GM19452 (cell line): Measurements from ENCODE around the gene REC8.
"Not testable (repeated sequence)": the region's sequence is repeated elsewhere in the genome, so short reads cannot be mapped to it uniquely, and the experiment has no call there.

Source experiments
- ATAC-seq: cut with Tn5 transposase; IDR thresholded peaks from one replicate; pipeline ENCODE4 v1.9.1; 2021; ENCODE audit not compliant: unreplicated experiment

REC8 gene

DNA sequence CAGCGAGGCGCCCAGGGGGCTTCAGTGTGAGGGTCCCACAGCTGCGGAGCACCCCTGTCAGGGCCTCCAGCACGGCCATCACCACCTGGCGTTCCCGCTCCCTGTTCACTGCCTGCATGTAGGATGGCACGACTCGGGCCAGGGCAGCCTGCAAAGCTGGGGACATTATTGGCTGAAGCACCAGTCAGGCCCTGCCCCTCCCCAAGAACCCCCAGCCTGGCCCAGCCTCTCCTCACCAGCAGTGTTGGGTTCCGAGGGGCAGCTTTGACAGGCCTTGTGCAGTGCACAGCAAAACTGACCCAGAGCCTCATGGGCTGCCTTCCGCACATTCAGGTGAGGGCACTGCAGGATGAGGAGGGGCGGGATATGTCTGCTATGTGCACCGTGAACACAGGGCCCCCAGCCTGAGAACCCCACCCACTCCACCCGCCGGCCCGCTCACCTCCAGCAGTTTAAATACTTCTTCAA is 11.2 kb downstream of the REC8 start:
- ATAC-seq, result no peak

DNA sequence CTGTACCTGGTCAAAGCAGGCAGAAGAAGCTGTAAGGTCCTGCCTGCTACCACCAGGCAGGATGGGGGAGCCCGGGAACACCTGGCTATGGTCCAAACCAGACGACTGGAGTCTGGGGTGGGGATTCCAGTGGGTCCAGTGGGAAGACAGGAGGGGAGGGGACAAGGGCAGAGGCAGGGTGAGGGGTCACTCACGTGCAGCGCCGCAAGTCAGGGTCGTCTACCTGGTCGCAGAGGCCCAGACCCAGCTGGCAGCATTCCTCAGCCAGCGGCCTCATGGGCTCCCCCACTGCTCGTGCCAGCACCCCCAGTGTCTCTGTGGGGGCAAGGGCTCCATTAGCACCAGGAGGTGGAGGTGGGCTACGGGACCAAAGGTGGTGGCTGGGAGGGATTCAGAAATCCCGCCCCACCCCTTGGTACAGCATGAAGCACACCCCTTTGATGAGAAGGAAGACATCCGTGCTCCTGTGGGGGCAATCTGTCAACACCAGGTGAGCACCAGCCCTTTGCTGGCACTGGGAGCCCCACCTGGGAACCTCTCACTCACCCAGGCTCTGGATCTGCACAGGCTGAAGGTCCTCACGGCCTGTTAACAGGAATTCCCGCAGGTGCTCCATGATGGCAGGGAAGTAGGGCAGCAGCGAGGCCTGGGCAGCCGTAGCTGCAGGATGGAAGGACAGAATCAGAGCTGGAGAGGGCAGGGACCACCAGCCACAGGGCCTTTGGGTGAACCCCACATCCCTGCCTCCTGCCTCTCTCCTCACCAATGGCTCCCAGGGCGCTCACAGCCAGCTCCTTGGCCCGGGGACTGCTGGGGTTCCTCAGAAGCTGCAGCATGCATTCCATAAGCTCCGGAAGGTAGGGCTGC is 12.5 kb downstream of the REC8 start:
- no peak for ATAC-seq

DNA sequence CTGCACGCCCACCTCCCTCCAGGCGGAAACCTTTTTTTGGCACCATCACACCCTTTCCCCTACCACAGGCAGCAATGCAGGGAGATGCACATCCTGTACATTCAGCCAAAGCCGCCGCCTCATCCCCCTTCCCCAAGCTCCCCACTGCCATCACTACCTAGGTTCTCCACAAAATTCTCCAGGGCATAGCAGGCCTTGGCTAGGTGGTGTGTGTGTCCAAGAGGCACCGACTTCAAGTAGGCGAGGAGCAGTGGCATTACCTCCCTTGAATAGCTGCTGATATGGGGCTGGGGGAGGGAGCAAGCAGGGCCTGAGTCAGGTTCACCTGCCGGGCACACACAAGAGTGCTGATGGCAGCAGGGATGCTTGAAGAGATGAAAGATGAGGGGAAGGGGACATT is 13.1 kb downstream of the REC8 start:
- ATAC-seq, result no peak

DNA sequence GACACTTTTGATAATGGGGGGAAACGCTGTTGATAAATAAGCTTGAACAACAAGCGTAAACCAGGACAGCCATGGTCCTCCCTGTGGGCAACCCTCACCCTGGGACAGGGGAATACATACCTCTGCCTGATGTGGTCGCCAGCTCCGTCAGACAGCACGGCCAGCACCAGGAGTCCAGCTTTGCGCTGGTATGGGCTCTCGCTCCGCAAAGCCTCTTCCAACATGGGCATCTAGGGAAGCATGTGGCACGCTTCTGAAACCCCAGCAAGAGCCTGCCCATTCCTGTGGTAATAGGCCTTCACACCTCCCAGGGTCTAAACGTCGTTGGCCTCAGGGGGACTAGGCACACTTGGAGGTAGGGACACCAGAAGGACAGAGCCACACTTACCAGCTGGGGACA is 13.9 kb downstream of the REC8 start:
- no peak for ATAC-seq

DNA sequence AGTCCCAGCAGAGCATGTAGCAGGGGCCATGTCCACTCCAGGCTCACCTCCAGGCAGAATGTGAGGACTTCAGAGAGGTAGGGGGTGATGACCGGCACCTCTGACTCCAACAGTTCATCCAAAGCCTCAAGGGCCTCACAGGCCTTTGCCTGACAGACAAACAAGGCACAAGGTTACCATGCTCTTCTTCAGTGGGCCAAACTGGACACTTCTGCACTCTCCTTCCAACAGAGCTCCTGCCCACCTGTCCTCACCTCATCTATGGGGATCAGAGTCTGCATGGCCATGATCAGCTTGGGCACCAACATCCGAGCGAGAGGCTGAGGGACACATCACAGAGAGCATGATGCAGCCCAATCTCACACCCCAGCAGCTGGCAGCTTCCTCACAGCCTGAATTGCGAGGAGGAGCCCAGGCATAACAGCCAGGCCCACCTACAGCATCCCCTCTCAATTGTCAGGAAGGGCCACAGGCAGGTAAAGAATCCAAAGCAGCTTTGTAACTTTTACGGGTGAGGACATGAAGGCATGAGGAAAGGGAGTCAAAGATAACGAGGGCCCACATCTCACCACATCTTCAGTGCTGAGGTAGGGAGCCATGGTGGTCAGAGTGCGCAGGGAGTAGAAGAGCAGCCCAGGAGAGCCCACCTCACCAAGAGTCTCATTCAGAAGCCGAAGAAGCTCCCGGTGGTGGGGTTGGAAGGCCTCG is 15.1 kb downstream of the REC8 start:
- ATAC-seq, result no peak

DNA sequence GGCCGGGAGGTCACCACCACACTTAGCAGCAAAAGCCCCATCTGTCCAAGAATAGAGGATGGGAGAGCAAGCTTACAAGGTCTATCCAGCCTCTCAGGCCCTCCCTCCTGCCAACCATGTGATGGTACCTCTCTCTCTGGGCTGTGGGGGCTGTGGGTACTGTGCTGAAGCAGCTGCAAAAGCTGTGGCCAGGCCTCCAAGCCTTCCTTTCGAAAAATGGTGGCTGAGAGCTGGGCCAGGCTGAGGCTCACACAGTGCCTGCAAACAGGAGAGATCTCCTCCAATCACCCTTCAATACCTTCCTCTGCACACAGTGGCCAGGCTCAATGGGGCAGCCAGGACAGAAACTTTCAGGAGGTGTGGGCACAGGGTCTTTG is 15.6 kb downstream of the REC8 start:
- no peak for ATAC-seq

DNA sequence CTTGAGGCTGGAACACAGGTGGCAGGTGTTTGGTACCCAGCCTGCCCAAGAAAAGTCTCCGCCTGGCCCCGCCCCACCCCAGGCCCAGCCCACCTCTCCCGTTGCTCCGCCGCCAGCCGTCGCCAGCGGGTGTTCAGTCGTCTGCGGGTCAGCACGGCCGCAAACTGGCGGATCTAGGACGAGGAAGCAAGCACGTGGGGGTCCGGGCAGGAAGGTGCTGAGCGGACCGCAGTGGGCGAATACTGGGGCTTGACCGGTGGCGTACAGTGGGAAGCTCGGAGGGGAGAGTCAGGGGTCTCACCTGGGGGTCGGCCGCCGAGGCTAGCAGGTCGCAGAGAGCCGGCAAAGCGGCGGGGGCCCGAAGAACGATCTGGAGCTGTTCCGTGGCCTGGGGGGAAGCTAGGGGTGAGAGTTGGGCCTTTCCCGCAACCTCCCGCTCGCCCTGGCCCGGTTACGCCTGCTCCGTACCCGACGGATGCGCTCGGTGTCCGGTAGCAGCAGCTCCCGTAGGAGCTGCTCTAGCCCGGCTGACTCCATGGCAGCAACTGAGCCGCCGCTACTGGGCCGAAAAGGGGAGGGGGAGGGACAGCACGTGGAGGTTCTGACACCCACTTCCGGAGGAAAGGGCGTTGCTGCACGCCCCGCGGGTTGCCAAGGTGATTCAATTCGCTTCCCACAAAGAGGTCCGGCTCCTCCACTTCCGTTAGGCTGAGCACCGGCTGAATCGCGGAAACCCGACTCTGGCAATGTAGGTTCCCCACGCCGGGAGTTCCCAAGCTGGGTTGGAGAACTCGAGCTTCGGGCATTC is 16.6 kb downstream of the REC8 start, which contains the start of gene IPO4:
TSS of gene IPO4 (minus strand) at position 566 of the 808 bp plus-strand sequence. CDS start at position 537, 29 bp downstream.
- peak; percentile 84 for ATAC-seq

DNA sequence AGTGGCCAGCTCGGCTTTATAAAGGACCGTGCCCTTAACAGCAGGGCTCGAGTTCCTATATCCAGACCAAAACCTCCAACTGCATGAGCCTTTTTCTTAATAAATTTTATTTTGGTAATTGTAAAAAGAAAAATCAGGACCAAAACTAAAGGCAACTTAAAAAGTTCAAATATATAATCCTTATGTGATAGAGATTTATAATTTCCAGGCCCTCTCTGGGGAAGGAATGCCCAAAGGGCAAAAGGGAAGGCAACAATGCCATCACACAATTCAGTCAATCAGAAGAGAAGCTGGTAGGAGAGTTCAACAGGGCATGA is 17.1 kb downstream of the REC8 start:
- ATAC-seq, result no peak

DNA sequence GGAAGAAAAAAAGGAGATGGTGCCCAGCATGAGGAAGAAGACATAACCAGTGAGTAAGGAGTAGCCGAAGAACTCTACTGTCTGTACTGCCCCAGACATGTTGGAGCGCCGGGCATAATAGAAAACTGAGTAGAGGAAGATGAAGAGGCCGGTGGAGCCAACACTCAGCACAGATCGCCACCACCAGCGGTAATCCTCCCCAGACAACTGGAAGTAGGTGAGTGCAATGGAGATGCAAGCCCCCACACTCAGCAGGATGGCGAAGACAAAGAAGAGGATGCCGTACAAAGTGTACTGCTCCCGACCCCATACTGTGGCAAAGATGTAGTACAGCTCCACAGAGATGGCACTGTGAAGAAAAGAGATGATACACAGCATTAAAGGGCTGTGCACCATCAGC is 17.6 kb downstream of the REC8 start:
- ATAC-seq, result no peak

DNA sequence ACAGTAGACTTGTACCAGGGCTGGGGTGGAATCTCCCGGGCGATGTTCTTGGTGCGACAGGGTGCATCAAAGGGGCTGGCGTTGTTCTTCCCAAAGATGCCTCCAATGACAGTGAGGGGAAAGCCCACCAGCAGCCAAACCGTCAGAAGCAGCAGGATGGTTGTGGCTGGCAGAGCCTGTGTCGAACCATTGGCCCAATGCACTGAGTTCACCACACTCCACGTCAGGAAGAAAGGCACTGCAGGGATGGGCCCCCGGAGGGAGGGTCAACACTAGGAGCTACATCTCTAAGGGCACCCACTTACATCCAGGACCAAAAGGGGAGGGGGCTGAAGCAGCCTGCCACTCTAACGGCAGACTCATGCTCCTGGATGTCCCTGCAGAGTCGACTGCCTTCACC is 18.5 kb downstream of the REC8 start:
- no peak for ATAC-seq

DNA sequence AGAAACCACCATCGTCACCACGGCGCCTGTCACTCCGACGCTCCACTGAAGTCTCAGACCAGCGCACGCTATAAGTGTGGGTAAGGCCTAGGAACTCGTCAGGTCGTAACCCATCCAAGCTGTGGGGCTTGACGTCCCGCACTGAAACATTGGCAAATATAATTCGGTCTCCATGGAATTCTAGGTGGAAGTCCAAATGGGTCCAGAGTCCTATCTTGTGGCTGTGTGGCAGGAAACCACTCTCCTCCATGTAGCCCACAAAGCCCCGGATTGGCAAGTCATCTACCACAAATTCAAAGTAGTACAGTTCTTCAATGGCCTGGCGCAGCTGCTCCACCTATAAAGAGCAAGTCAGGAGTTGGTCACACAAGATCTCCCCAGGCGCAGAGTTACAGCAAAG is 21.1 kb downstream of the REC8 start:
- no peak for ATAC-seq

DNA sequence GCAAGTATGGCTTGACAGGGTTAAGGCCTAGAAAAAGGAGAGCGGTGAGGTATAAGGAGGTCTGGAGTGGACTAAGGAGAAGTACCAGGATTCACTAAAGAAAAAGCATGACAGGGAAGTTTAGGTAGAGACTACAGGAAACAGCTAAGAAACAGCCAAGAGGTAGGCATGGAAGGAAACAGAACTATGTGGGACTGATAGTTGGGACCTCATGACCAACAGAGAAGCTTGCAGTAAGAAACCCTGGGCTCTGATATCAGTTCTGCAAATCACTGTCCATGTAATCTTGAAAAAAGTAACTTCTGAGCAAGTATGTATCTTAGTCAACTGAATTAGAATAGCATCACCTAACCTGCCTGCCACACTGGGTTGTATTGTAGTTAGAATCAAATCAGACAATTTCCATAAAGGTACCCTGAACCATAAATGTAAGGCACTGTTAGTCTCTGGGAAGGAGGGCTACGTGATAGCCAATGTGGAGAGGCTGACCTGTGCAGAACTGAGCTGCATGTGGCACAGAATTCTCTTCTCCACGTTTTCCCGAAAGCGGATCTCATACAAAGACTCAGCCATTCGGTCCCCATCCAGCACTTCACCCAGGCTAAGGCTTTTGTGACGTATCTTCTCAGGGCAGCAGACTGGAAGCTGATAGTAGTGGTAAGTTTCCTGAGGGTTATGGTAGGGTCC is 22.4 kb downstream of the REC8 start:
- no peak for ATAC-seq

DNA sequence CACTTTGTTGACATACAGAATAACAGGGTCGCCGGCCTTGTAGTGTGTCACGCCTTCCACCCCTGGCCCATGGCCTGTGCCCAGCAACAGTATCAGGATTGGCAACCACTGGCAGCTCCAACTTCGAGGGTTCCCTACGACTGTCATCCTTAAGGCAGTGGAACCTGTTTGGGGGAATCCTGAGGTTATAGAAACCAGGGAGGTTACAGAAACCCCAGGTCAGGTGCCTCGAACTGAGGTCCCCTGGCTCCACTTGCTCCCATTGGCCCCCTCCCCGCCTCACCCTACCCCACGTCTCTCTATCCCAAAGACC is 22.9 kb downstream of the REC8 start:
- ATAC-seq, result no peak

DNA sequence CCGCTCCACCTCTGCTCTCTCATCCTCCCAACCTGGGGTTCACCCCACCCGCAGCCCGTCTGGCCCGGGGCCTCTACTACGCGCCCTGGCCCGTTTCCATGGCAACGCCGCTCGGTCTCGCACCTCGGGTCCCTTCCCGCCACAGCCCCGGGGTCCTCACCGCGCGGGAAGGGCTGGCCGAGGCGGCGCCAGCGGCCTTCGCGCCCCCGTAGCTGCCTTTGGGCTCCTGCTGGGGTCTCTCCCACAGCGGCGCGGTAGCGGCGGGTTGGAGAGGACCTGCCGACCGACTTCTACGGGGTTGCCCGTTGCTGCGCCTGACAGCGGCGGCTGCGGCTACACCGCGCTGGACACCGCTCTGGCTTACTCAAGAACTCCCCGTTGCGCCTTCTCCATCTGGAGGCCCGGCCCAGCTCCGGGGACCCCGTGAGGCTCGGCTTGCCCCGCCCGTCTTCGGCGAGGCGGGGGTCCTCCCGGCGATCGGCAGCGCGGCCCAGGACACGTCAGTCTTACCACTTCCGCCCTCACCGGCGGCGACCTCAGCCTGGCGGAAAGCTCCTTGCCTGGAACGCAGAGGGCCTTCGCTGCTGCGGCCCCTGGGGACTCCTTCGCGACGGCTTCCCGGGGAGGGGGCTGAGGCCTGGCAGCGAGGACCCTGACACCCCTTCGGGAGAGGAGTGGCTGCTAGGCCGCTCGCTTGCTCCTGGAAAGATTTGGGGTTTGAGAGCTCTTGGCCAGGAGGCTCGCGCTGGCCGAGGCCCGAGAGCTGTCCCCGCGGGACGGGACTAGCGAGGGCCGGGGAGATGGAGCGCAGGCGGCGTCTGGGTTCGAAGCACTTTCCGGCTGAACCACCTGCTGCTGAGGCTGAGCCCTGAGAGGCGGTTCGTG is 23.5 kb downstream of the REC8 start, which contains the start of gene TM9SF1:
TSS of gene TM9SF1 (minus strand) at position 256 of the 885 bp plus-strand sequence. CDS start 422 bp downstream, outside the sequence.
- ATAC-seq, result peak; percentile 88

DNA sequence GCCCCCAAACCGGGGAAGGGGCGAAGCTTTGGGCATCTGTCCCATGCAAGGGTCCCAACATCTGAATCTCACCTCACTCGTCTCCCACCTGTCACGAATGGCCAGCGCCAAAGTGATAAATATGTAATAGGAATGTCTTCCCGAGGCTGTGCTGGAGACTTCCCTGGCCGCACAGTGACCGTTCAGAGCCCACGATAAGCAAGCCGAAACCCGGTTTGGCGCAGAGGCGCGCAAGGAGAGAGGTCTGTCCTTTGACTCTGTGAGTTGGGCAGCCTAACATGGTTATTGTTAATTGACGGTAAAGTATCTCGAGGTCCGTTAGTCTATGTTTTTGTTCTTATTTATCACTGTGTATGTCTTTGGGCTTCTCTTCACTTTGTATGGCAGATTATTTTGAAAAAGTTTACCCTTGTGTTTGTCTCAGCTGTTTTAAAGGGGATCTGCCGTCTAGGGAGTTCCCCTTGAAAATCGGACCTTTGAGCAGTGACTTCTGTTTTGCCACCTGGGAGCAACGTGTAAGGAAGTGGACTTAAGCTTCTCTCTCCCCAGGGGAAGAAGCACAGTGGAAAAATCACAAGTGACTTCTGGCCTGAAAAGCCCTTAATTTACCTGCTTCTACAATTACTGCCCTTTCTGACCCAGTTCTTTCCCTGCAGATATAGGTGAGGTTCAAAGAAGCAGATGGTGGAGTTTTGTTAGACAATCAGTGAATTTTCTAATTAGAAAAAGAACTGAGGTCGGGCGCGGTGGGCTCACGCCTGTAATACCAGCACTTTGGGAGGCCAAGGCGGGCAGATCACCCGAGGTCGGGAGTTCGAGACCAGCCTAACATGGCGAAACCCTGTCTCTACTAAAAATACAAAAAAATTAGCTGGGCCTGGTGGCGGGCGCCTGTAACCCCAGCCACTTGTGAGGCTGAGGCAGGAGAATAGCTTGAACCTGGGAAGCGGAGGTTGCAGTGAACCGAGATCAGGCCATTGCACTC is 24.5 kb downstream of the REC8 start:
- peak; percentile 30 for ATAC-seq

DNA sequence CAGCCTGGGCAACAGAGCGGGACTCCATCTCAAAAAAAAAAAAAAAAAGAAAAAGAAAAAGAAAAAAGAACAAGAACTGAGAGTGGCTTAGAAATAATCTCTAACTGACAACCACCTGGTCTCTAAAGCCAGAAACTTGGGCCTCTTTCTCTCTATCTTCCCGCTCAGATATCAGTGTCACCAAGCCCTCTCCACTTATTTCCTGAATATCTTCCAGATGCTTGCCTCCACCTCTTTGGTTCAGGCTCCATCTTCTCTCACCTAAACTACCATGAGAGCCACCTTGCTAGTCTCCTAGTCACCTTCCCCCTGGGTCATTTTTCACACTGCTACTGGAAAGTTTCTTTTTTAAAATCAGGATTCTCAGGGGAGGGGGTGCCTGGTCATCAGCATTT is 25.2 kb downstream of the REC8 start:
- ATAC-seq, result no peak

DNA sequence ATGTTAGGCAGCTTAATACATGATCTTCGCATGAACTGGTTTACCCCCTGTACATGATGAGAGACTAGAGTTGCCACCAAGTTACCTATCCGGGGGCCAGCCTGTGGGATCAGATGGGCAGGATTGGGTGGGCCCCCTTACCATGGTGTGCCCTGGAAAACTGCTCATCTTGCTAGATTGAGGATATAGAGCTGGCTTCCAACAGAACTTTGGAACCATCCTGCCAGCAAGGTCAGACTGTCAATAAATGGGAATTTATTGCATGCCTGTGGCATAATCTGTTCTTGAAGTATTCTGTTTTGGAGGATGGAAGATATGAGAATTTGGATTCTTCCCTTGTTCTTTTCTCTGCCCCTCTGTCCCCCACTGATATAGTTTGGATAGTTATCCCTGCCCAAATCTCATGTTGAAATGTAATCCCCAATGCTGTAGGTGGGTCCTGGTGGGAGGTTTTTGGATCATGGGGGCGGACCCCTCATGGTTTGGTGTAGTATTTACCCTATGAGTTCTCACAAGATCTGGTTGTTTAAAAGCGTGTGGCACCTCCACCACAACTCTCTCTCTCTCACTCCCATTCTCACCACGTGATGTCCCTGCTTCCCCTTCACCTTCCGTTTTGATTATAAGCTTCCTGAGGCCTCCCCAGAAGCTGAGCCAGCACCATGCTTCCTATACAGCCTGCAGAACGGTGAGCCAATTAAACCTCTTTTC is 27.1 kb downstream of the REC8 start:
- no peak for ATAC-seq

DNA sequence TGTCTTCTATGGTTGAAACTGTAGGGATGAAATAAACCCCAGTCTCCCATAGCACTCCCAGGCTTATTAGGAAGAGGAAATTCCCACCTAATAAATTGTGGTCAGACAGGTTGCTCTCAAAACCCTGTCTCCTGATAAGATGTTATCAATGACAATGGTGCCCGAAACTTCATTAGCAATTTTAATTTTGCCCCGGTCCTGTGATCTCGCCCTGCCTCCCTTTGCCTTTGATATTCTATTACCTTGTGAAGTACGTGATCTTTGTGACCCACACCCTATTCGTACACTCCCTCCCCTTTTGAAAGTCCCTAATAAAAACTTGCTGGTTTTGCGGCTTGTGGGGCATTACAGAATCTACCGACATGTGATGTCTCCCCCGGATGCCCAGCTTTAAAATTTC is 30.7 kb downstream of the REC8 start:
- not testable (repeated sequence) for ATAC-seq
